GM12878 (cell line): ENCODE results near the gene PSMD3.

ENCODE experiments used
- JUND ChIP-seq: IDR thresholded peaks from 2 replicates; pipeline ENCODE4 v1.6.1; 2012; ENCODE audit warnings: low read depth, mild to moderate bottlenecking, low read length, improper control_type of control experiment, moderate library complexity
- MTA3 ChIP-seq: IDR thresholded peaks from 2 replicates; pipeline ENCODE4 v1.6.1; 2012; ENCODE audit warnings: low read length, inconsistent platforms, borderline replicate concordance
- POLR2A ChIP-seq: IDR thresholded peaks from 2 replicates; pipeline ENCODE4 v1.6.1; 2011; ENCODE audit warnings: low read depth, mild to moderate bottlenecking, low read length
- TAF1 ChIP-seq: IDR thresholded peaks from 2 replicates; pipeline ENCODE4 v1.6.1; 2011; ENCODE audit warnings: mild to moderate bottlenecking, low read depth, low read length, borderline replicate concordance
- TCF7 ChIP-seq: IDR thresholded peaks from 2 replicates; pipeline ENCODE4 v1.6.1; 2014; ENCODE audit warnings: antibody characterized with exemption, borderline replicate concordance
- TF ChIP-seq, protein P1 (sequence below): IDR thresholded peaks from 2 replicates; pipeline ENCODE4 v1.6.1; 2012; ENCODE audit warnings: mild to moderate bottlenecking, low read depth, low read length
- TF ChIP-seq, protein P2 (sequence below): IDR thresholded peaks from 2 replicates; pipeline ENCODE4 v1.6.1; 2012; ENCODE audit warnings: low read depth, low read length, improper control_type of control experiment

DNA sequence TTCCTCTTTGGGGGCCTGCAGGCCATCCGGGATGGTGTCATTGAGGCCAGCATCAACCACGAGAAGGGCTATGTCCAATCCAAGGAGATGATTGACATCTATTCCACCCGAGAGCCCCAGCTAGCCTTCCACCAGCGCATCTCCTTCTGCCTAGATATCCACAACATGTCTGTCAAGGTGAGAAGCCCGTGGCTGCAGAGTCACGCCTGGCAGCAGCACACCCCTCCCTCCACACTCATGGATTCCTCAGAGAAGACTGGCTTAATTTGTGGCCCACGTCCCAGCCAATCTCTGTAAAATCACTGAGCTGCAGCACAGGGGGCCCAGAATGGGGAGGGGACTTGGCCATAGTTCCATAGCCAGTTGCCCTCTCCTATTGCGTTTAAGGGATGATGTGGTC, 15.6 kb downstream of the PSMD3 start:
- TF ChIP-seq POLR2A (no peak), TCF7 (no peak), JUND (no peak), TAF1 (no peak), MTA3 (no peak)
- TF ChIP-seq, protein P1, sequence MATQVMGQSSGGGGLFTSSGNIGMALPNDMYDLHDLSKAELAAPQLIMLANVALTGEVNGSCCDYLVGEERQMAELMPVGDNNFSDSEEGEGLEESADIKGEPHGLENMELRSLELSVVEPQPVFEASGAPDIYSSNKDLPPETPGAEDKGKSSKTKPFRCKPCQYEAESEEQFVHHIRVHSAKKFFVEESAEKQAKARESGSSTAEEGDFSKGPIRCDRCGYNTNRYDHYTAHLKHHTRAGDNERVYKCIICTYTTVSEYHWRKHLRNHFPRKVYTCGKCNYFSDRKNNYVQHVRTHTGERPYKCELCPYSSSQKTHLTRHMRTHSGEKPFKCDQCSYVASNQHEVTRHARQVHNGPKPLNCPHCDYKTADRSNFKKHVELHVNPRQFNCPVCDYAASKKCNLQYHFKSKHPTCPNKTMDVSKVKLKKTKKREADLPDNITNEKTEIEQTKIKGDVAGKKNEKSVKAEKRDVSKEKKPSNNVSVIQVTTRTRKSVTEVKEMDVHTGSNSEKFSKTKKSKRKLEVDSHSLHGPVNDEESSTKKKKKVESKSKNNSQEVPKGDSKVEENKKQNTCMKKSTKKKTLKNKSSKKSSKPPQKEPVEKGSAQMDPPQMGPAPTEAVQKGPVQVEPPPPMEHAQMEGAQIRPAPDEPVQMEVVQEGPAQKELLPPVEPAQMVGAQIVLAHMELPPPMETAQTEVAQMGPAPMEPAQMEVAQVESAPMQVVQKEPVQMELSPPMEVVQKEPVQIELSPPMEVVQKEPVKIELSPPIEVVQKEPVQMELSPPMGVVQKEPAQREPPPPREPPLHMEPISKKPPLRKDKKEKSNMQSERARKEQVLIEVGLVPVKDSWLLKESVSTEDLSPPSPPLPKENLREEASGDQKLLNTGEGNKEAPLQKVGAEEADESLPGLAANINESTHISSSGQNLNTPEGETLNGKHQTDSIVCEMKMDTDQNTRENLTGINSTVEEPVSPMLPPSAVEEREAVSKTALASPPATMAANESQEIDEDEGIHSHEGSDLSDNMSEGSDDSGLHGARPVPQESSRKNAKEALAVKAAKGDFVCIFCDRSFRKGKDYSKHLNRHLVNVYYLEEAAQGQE = no peak
- TF ChIP-seq, protein P2, sequence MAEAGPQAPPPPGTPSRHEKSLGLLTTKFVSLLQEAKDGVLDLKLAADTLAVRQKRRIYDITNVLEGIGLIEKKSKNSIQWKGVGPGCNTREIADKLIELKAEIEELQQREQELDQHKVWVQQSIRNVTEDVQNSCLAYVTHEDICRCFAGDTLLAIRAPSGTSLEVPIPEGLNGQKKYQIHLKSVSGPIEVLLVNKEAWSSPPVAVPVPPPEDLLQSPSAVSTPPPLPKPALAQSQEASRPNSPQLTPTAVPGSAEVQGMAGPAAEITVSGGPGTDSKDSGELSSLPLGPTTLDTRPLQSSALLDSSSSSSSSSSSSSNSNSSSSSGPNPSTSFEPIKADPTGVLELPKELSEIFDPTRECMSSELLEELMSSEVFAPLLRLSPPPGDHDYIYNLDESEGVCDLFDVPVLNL = no peak
